ENCODE measurements around the gene WRNIP1. TPM values are rescaled to one million over a fixed set of nuclear protein-coding genes. Genes with fewer than 3 reads are reported as not detected.
A peak's percentile ranks its signal among the peaks of the same experiment; 100 is the strongest.

Gene WRNIP1
- total and polyA plus RNA-seq, 9 of the 15 experiments (the other 6 are each of a cell fraction or from before 2014, with no cell fraction given) = 13.2 to 63.6 (median 48.6) TPM

DNA sequence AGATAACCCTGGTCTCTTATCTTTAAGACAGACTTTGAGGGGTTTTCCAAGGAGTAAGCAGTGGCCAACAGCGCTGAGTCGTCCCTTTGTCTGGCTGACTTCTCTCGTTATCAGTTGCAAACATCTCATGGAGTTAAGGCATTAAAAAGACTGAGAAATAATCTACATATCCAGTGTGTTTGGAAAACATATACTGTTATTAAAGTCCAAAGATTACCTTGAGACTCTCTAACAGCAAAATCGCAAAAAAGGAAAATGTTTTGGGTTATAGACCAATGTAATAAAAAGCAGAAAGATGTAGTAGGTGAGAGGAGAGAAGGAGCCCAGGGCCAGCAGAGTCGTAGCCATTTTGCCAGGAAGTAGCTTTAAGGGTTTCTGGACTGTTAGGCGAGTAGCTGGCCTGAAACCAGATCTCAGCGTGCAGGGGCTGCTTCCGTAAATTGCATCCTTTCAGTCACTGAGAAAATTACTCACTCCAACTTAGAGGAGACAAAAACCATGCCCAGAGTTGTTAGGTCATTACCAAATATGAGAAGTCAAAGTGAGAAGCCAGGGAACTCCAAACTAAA, 39.1 kb upstream of the WRNIP1 start (continued):
- TF ChIP-seq, protein P1, sequence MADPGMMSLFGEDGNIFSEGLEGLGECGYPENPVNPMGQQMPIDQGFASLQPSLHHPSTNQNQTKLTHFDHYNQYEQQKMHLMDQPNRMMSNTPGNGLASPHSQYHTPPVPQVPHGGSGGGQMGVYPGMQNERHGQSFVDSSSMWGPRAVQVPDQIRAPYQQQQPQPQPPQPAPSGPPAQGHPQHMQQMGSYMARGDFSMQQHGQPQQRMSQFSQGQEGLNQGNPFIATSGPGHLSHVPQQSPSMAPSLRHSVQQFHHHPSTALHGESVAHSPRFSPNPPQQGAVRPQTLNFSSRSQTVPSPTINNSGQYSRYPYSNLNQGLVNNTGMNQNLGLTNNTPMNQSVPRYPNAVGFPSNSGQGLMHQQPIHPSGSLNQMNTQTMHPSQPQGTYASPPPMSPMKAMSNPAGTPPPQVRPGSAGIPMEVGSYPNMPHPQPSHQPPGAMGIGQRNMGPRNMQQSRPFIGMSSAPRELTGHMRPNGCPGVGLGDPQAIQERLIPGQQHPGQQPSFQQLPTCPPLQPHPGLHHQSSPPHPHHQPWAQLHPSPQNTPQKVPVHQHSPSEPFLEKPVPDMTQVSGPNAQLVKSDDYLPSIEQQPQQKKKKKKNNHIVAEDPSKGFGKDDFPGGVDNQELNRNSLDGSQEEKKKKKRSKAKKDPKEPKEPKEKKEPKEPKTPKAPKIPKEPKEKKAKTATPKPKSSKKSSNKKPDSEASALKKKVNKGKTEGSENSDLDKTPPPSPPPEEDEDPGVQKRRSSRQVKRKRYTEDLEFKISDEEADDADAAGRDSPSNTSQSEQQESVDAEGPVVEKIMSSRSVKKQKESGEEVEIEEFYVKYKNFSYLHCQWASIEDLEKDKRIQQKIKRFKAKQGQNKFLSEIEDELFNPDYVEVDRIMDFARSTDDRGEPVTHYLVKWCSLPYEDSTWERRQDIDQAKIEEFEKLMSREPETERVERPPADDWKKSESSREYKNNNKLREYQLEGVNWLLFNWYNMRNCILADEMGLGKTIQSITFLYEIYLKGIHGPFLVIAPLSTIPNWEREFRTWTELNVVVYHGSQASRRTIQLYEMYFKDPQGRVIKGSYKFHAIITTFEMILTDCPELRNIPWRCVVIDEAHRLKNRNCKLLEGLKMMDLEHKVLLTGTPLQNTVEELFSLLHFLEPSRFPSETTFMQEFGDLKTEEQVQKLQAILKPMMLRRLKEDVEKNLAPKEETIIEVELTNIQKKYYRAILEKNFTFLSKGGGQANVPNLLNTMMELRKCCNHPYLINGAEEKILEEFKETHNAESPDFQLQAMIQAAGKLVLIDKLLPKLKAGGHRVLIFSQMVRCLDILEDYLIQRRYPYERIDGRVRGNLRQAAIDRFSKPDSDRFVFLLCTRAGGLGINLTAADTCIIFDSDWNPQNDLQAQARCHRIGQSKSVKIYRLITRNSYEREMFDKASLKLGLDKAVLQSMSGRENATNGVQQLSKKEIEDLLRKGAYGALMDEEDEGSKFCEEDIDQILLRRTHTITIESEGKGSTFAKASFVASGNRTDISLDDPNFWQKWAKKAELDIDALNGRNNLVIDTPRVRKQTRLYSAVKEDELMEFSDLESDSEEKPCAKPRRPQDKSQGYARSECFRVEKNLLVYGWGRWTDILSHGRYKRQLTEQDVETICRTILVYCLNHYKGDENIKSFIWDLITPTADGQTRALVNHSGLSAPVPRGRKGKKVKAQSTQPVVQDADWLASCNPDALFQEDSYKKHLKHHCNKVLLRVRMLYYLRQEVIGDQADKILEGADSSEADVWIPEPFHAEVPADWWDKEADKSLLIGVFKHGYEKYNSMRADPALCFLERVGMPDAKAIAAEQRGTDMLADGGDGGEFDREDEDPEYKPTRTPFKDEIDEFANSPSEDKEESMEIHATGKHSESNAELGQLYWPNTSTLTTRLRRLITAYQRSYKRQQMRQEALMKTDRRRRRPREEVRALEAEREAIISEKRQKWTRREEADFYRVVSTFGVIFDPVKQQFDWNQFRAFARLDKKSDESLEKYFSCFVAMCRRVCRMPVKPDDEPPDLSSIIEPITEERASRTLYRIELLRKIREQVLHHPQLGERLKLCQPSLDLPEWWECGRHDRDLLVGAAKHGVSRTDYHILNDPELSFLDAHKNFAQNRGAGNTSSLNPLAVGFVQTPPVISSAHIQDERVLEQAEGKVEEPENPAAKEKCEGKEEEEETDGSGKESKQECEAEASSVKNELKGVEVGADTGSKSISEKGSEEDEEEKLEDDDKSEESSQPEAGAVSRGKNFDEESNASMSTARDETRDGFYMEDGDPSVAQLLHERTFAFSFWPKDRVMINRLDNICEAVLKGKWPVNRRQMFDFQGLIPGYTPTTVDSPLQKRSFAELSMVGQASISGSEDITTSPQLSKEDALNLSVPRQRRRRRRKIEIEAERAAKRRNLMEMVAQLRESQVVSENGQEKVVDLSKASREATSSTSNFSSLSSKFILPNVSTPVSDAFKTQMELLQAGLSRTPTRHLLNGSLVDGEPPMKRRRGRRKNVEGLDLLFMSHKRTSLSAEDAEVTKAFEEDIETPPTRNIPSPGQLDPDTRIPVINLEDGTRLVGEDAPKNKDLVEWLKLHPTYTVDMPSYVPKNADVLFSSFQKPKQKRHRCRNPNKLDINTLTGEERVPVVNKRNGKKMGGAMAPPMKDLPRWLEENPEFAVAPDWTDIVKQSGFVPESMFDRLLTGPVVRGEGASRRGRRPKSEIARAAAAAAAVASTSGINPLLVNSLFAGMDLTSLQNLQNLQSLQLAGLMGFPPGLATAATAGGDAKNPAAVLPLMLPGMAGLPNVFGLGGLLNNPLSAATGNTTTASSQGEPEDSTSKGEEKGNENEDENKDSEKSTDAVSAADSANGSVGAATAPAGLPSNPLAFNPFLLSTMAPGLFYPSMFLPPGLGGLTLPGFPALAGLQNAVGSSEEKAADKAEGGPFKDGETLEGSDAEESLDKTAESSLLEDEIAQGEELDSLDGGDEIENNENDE (IDR thresholded peaks at IDR 0.05; ENCODE audit: low read depth, low read length) = no peak
- TF ChIP-seq STAT5A (IDR thresholded peaks at IDR 0.05; ENCODE audit: borderline replicate concordance, low read length) (no peak), SRSF3 (IDR thresholded peaks at IDR 0.05; ENCODE audit: insufficient read depth, low read length) (no peak), ZNF431 (CRISPR knock-in tag; IDR thresholded peaks at IDR 0.05) (no peak), FOXA1 (IDR thresholded peaks at IDR 0.05; ENCODE audit: borderline replicate concordance) (no peak), NEUROD1 (IDR thresholded peaks at IDR 0.05; ENCODE audit: borderline replicate concordance, low read depth, low read length, partially characterized antibody) (no peak), NR1H2 (CRISPR knock-in tag; IDR thresholded peaks at IDR 0.05) (no peak), KLF10 (CRISPR knock-in tag; IDR thresholded peaks at IDR 0.05) (no peak), ZNF436 (CRISPR knock-in tag; IDR thresholded peaks at IDR 0.05) (no peak), CBFB (CRISPR knock-in tag; IDR thresholded peaks at IDR 0.05) (no peak), STAG1 (CRISPR knock-in tag; IDR thresholded peaks at IDR 0.05; ENCODE audit: borderline replicate concordance) (no peak), GABPB1 (CRISPR knock-in tag; IDR thresholded peaks at IDR 0.05) (0 out of 2 replicates have a peak, but pooled peaks have one; percentile 24), EP300 (IDR thresholded peaks at IDR 0.05; ENCODE audit: low read length) (0 out of 2 replicates have a peak, but pooled peaks have one; percentile 21)
- TF ChIP-seq, protein P2, sequence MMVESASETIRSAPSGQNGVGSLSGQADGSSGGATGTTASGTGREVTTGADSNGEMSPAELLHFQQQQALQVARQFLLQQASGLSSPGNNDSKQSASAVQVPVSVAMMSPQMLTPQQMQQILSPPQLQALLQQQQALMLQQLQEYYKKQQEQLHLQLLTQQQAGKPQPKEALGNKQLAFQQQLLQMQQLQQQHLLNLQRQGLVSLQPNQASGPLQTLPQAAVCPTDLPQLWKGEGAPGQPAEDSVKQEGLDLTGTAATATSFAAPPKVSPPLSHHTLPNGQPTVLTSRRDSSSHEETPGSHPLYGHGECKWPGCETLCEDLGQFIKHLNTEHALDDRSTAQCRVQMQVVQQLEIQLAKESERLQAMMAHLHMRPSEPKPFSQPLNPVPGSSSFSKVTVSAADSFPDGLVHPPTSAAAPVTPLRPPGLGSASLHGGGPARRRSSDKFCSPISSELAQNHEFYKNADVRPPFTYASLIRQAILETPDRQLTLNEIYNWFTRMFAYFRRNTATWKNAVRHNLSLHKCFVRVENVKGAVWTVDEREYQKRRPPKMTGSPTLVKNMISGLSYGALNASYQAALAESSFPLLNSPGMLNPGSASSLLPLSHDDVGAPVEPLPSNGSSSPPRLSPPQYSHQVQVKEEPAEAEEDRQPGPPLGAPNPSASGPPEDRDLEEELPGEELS (CRISPR knock-in tag; IDR thresholded peaks at IDR 0.05; ENCODE audit: borderline replicate concordance) = no peak
